Measurements from ENCODE around the gene IPO9.

- TF ChIP-seq CTCF (conservative IDR thresholded peaks at IDR 0.05 in 1 of 2, IDR thresholded peaks at IDR 0.05 in 1 of 2; ENCODE audit: low read depth in 1 of 2, low read length in 2 of 2) (no peak), EZH2 (IDR thresholded peaks at IDR 0.05; ENCODE audit: low read length, missing control alignments) (no peak)
These were observed 99.3 kb downstream of the IPO9 start for GRCh38 chr1:201928266-201928665.
